GM18505 (cell line): ENCODE data around the gene NDRG4.
A peak's percentile ranks its signal among the peaks of the same experiment; 100 is the strongest.
"Not testable (repeated sequence)": the region's sequence is repeated elsewhere in the genome, so short reads cannot be mapped to it uniquely, and the experiment has no call there.

ENCODE experiments used
- ATAC-seq: cut with Tn5 transposase; IDR thresholded peaks from one replicate; pipeline ENCODE4 v1.9.1; 2021; ENCODE audit not compliant: unreplicated experiment
- POLR2A ChIP-seq: IDR thresholded peaks from 4 replicates; pipeline ENCODE4 v1.6.1; 2011; ENCODE audit warnings: borderline replicate concordance; ENCODE audit not compliant: insufficient read depth, insufficient read length; ENCODE audit errors: extremely low read depth

Gene NDRG4

DNA sequence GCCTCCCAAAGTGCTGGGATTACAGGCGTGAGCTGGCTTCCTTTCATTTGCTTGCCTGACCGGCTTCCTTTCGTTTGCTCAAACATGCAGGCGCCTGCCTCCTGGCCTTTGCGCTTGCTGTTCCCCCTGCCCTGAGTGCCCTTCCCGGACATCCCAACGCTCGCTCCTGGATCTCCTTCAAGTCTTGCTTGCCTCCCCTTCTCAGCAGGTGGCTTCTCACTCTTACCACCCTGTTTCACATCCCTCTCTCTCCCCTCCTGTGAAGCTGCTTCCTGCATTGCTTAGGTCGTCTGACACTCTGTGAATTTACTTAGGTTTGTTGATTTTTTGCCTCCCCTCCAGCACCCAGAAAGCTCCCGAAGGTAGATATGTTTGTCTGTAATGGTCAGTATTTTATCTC is 25.6 kb upstream of the NDRG4 start:
- no peak for ATAC-seq

DNA sequence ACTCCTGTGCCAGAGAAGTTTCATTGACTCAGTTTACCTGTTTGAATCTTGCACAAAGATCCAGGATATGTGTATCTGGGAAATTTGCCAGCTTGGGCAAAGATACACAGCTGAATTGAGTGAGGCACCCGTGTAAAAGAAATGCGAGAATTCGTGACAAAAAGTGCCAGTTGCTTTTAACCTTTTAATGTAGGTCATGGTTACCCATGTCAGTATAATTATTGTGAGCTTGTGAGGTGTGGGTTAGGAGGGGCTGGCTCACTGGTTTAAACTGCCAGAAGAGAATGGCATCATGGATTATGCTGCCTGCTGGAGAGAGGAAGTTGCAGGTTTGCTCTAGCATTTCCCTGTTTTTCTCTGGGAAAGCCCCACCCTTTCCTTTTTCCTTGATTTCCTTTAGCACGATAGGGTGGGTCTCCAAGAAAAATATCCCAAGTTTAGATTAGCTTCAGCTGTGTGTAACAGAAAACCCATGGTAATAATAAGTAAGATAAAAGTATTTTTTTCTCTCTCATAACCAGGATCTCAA is 24.8 kb upstream of the NDRG4 start:
- ATAC-seq, result no peak
- TF ChIP-seq POLR2A, result no peak

More for the DNA sequence above, 25.6 kb upstream of the NDRG4 start:
- no peak for TF ChIP-seq POLR2A

DNA sequence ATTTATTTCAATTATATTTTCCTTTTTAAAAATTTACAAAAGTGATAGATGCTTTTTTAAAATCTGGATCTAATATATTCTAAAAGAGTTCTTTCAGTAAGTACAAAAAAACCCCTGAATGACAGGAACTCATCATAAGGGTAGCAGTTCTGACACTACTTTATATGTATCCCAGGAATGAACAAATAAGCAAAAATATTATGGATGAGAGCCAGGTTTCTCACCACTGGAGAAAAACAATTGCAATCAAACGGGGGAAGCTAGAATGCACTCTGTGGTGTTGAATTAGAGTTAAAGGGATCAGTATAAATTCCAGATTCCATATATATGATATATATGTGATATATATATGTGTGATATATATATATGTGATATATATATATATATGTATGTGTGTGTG is 23.2 kb upstream of the NDRG4 start:
- no peak for ATAC-seq

DNA sequence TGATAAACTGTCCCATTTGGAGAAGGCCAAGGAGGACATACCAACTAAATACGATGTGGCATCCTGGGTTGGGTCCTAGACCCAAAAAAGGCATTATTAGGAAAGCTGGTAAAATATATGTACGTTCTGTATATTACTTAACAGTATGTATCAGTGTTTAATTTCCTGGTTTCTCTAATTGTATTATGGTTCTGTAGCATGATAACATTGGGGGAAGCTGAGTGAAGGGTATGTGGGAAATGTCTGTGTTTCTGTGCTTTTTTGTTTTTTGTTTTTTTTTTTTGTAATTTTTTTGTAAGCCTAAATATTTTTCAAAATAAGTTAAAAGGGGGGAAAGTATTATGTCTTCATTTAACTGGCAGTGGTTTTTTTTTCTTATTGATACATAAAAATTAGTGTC is 21.5 kb upstream of the NDRG4 start:
- TF ChIP-seq POLR2A, result no peak
- no peak for ATAC-seq

More for the DNA sequence above, 23.2 kb upstream of the NDRG4 start:
- TF ChIP-seq POLR2A, result no peak

DNA sequence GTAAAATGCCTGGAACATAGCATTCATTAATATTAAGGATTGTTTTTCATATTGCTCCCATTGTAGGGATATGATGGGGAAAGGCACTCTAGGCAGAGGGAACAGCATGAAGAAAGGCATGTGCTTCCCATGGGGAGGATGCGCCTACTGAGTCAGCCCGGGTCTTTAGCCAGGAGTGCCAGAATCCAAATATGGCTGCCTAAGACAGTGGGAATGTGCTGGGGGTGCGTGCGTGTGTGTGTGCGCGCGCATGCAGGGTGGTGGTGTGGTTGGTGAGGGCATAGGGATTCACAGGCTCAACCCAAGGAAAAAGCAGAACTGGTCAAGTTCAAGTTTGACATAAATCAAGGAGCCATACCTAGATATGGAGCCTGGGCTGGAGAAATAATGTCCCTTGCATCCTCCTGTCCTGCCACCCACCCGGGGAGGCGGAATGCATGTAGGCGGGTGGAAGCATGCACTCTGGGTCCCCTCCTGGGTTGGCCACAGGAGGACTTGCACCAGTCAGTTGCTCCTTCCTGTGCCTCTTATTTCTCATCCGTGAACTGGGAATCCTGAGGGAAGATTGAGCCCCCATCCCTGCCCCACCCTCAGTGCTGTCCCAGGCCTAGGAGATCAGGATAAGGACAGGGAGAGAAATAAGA is 18.6 kb upstream of the NDRG4 start:
- no peak for ATAC-seq
- no peak for TF ChIP-seq POLR2A

DNA sequence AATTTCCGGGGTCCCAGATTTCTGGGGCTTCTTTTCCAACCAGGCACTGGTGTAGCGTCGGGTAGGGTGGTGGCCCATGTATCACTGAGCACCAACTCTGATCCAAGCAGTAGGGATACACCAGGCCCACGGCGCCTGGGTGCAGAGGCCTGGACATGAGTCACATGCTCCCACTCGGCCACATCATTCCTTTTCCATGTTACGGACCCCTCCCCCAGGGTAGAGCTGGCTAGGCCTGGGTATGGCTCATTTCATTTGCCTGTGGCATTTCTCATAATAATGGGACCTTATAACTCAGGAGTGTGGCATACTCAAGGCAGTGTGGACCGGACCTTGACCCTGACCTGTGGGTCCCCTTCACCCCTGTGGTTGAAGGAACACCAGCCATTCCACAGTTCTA is 18.0 kb upstream of the NDRG4 start:
- no peak for TF ChIP-seq POLR2A
- no peak for ATAC-seq

DNA sequence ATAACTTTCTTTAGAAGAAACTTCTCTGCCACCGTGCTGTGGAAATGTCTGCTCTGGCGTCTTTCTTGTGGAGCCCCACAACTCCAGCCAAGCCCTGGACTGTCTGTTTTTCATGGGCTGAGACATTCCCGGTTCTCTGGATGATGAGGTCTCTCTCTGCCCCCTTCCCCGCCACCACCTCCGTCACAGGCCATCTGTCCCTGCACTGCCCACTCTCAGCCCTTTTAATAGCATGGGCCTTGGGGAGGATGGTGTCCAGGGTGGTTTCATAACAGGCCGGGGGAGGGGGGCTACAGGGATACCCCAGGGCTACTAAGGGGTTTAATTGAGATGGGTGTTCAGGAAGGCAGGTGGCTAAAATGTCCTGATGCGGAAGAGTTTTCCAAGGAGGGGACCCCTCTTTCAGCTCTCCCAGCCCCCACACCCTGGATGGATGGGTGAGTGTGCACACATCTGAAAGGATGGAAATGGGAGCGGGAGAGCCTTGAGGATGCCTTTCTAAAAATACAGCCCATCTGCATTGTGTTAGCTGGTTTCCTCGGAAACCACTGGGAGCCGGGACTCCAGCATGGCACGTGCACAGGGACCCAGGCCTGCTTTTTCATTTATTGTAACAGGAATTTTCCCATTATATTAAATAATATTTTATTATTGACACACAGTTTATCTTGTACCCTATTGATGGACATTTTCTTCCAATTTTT is 14.6 kb upstream of the NDRG4 start:
- no peak for TF ChIP-seq POLR2A
- ATAC-seq, result no peak

DNA sequence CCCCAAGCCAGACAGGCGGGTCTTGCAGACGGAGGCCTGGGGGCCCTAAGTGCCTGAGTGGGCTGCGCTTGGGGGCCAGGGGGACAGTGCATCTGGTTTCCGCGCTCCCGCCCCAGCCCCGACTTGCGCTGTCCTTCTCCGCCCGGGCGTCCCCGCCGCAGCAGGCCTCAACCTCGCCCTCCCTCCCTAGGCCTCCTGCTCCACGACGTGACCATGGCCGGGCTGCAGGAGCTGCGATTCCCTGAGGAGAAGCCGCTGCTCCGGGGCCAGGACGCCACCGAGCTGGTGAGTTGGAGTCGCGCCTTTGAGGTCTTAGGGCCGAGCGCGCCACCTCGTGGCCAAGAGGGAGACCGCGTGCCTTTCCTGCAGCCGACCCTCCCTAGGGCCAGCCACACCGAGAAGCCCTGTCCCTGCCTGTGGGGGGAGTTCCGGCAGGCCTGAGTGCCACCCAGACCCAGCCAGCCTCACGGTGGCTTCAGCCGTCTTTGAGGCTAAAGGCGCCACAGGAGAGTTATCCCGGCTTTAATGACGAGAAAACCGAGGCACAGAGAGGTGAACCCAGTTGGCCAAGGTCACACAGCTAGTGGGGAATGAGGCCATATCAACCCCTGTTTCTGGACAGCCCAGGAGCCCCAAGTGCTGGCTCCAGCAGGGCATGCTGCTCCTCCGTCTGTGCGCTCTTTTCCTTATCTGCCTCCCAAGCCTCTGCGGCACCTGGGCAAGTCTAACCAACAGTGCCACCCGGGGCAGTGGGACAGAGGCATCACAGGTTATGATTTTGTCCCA is 12.2 kb upstream of the NDRG4 start:
- ATAC-seq, result peak; percentile 73
- no peak for TF ChIP-seq POLR2A

DNA sequence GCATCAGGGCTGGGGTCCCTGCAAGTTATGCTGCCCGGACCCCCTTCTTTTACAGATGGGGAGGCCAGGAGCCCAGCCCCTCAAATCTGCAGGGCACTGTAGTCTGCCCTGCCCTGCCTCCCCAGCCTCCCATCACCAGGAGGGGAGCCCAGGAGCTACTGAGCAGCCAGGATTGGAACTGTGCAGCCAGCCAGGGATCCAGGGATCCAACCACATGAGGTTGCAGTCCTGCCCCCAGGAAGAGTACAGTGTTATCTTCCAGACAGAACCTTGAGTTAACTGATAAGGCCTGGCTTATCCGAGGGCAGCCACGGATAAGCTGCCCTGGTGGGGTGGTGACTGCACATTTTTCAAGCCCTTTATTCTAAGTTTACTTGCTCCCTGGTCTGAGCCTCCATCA is 11.4 kb upstream of the NDRG4 start:
- no peak for TF ChIP-seq POLR2A
- ATAC-seq, result no peak

DNA sequence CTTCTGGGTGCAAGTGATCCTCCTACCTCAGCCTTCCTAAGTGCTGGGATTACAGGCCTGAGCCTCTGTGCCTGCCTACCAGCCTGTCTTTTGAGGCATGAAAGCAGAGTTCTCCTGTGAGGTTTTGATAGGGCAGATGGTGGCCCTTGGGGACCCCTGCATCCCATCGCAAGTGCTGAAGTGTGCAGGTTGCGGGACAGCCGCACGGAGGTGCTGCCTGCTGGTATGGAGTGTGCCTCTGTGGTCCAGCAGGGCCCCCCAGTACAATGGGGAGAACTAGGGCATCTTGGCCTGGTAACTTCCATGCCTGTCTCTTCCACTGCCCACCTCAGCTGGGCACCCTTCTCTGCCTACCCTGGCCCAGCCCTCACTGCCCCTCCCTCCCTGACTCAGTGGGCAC is 9.9 kb upstream of the NDRG4 start:
- no peak for ATAC-seq
- TF ChIP-seq POLR2A, result no peak

DNA sequence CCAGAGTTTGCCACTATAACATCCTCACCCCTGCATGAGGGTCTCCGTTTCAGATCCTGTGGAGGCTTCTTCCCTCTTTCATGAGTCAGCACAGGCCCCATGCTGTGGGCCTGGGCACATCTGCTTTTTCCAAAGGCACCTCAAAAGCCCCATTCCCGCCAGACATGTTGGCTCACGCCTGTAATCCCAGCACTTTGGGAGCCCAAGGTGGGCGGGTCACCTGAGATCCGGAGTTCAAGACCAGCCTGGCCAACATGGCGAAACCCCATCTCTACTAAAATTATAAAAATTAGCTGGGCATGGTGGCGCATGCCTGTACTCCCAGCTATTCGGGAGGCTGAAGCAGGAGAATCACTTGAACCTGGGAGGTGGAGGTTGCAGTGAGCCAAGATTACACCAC is 9.4 kb upstream of the NDRG4 start:
- ATAC-seq, result not testable (repeated sequence)

DNA sequence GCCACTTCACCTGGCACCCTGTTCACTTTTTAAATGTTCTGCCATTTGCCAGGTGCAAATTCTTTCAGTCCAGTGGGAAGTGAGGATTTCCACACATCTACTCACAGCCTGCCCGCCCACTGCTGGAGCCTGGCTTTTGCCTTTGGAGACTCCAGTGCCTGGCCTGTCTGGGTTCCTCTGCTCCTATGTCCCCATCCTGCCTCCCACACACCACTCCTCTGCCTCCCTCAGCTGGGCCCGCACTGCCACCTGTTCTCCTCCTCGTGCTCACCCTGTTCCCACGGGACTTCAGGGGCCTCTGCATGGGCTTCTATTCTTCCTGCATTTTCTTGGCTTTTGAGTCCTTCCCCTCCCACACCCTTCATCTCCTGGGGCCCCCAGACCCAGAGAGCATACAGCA is 7.9 kb upstream of the NDRG4 start:
- TF ChIP-seq POLR2A, result no peak
- no peak for ATAC-seq

DNA sequence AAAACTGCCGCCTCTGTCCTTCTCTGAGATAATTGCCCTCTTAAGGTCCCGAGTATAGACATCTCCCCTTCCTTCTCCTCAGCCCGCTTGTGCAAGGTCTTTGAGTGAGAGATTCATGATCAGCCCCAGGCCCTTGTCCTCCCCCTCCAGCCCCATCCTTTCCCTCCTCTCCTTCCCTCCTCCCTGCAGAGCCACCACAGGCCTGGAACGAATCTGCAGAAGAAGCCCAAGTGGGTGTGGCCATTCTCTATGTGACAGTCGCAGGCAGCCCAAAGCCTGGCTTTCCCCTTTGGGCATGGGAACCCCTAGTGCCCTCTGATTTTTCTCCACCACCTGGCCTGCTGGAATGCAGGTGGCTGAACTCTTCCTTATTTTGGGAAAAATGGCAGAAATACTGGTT is 7.2 kb upstream of the NDRG4 start:
- no peak for TF ChIP-seq POLR2A
- ATAC-seq, result no peak

DNA sequence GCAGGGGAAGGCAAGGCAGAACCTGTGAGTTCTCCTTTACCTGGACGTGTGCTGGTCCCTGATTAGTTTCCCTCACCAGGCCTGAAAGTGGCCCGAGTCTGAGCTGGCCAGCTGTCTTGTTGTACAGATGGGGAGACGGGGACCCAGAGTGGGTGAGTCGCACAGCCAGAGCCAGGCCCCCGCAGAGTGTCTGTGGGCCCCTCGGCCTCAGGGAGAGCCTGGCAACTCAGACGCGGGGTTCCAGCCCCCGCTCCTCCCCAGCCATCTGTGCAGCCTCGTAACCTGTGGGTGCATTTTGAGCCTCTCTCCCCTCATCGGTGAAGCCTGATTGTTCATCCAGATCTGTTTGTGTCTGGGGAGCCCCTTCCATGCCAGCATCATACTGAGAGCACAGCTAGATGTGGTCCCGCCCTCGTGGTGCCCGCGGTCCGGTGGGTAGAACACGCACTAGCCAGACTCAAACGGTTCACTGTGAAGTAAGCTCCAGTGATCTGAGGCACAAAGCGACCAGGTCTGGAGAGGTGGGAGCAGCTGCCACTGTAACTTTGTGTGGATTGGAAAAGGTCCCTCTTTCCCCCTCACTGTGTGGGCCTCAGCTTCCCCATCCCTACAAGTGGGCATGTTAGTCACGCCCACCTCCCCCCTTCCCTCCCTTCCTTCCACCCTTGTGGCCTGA is 6.0 kb upstream of the NDRG4 start:
- no peak for TF ChIP-seq POLR2A
- ATAC-seq, result no peak

DNA sequence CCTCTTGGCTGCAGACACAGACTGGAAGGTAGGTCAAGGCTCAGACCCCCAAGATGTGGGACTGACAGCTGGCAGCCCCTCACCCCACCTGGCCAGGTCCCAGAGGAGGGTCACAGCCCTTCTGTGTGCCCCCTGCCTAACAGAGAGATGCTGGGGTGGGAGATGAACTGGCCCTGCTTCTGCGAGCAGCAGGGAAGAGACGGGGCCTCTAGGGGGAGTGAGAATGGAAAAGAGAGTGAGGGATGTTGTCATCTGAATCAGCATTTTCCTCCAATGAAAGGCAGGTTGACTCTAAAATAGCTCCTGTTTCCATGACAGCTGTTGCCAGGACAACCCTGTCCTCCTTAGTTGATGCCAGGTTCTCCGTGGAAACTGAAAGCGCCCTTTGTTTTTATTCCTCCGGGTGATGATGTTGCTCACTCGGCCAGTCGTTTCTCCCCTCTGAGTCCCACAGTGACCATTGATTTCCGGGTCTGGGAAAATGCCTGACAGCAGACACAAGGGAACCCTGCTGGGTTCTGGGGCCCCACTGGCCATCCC is 4.9 kb upstream of the NDRG4 start:
- peak; percentile 75 for ATAC-seq
- no peak for TF ChIP-seq POLR2A
